Nephron (organoid): ENCODE results near the gene FHIP1A.
A peak's percentile ranks its signal among the peaks of the same experiment; 100 is the strongest.

Experiments used
- H3K27ac Mint-ChIP-seq, 3 experiments: 2 replicates each; pipeline ENCODE4 v1.8.0; 2020; ENCODE audit warnings: mixed read lengths in 3 of 3, mild to moderate bottlenecking in 2 of 3, moderate library complexity in 1 of 3
- H3K27me3 Mint-ChIP-seq: 2 replicates; pipeline ENCODE4 v1.8.0; 2021; ENCODE audit warnings: low read depth, mild to moderate bottlenecking, moderate library complexity, mixed read lengths
- H3K36me3 Mint-ChIP-seq: 2 replicates; pipeline ENCODE4 v1.8.0; 2020; ENCODE audit warnings: low read depth, mixed read lengths
- H3K4me1 Mint-ChIP-seq: 2 replicates; pipeline ENCODE4 v1.8.0; 2020; ENCODE audit warnings: mixed read lengths
- H3K4me3 Mint-ChIP-seq, 3 experiments: 2 replicates each; pipeline ENCODE4 v1.8.0; 2020; ENCODE audit warnings: mild to moderate bottlenecking in 3 of 3, mixed read lengths in 3 of 3, moderate library complexity in 2 of 3
- H3K9me3 Mint-ChIP-seq: 2 replicates; pipeline ENCODE4 v1.8.0; 2020; ENCODE audit warnings: mixed read lengths
- CTCF ChIP-seq, 3 experiments: fragments of 200-600 bp; sonication (generic); IDR thresholded peaks; one replicate each; pipeline ENCODE4 v1.5.0; 2021; ENCODE audit warnings: antibody characterized with exemption in 3 of 3; ENCODE audit not compliant: unreplicated experiment in 3 of 3

FHIP1A gene

DNA sequence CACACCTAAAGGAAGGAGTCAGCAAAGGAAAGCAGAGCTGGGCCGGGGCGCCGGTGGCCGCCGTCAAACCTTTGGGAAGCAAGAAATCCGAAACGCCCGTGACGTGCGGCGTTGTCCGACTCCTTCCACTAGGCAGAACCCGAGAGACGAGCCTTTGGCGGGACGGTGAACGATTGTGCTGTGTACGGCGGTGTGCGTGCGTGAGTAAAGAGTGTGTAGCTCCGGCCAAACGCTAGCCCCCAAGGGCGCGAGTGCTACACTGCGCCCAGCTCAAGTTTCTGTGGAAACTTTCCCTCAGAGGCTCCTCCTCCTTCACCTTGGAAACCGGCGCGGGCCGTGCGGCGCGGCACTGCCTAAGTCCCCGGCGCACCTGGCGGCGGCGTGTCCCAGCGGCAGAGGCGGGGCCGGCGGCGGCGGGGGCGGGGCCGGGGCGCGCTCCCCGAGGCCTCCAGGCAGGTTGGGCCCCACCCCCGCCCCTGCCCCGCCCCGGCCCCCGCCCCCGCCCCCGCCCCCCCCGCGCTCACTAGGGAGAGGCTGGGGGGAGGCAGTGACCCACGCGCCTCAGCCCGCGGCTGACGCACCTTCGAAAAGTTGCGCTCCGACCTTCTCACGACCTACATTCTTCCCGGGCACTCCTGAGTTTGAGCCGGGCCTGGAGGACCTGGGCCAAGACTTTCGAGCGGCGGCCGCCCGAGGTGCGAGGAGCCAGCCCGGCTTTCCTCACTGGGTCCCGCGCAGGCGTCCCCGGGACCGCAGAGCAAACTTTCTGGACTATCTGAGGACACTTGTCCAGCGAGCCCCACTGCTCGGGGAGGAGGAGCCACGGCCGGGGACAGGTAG, at the start of gene FHIP1A:
Gene FHIP1A, plus strand, starts transcription at position 547 of the 840 bp plus-strand sequence. CDS start 157,084 bp downstream, outside the sequence.
- H3K27ac Mint-ChIP-seq, result peak within 1 kb of the TSS; percentile 70 to 93 (median 93)
- peak within 1 kb of the TSS; percentile 91 to 98 (median 92) for H3K4me3 Mint-ChIP-seq
- H3K36me3 Mint-ChIP-seq, result no peaks in the 10 kb centered on the region
- H3K9me3 Mint-ChIP-seq, result no peaks in the 10 kb centered on the region
- H3K27me3 Mint-ChIP-seq, result peaks cover 44% of the 10 kb centered on the region
- H3K4me1 Mint-ChIP-seq, result peaks cover 25% of the 10 kb centered on the region
- TF ChIP-seq CTCF (IDR thresholded peaks at IDR 0.05; ENCODE audit: unreplicated experiment in 3 of 3), result peak in 1 of 3 experiments; percentile 14

DNA sequence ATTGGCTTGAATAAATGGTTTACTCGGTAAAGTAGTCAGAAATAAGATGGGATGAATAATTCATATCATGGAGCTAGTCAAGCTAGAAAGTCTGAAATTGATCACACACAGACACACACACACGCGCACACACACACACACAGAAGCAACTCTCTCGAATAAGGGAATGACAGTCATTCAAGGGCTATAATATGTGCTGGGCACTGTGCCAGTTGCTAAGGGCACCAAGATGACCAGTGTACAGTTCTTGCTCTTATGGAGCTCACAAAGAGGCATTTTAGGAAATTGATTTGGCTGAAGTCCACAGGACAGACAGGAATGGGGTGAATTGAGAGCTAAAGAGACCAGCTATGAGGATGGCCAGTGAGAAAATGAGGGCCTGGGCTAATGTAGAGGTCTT, 49.4 kb upstream of the FHIP1A start:
- H3K27me3 Mint-ChIP-seq, result no peaks in the 10 kb centered on the region
- H3K4me1 Mint-ChIP-seq, result no peaks in the 10 kb centered on the region
- no peaks in the 10 kb centered on the region for H3K9me3 Mint-ChIP-seq
- H3K27ac Mint-ChIP-seq, result no peak overlapping the region
- no peak for TF ChIP-seq CTCF (IDR thresholded peaks at IDR 0.05; ENCODE audit: unreplicated experiment in 3 of 3)
- H3K36me3 Mint-ChIP-seq, result no peaks in the 10 kb centered on the region
- H3K4me3 Mint-ChIP-seq, result no peak overlapping the region

DNA sequence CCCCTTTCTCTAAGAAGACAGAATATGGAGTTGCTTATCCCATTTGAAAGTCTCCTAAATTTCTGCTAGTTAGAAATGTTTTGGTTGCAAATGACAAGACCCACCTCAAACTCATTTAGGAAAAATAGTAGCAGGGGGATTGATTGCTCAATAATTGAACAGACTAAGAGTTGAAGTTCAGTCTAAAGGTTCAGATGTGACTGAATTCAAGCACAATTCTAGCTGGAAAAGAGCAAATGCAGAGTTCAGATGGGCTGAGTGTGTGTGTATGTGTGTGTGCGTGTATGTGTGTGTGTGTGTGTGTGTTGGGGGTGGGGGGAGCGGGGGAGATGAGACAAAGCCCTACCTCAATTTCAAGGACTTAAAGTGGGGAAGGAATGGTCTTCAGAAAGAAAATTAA, 47.9 kb upstream of the FHIP1A start:
- TF ChIP-seq CTCF (IDR thresholded peaks at IDR 0.05; ENCODE audit: unreplicated experiment in 3 of 3), result no peak
- H3K4me3 Mint-ChIP-seq, result no peak overlapping the region

DNA sequence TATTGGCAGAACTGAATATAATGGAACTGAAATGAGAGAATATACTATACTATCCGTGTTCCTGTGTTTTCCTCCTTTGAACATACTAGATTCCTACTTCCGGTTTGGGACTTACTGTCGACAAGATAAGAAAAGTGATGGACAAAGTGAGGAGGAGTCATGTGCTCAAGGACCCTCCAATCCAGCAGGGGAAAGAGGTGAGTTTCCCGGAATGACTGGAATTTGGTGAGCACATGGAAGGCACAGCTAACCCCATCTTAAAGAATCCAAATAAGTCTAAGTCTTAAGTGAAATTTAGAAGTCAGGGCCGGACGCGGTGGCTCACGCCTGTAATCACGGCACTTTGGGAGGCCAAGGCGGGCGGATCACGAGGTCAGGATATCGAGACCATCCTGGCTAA, 47.0 kb upstream of the FHIP1A start:
- H3K4me3 Mint-ChIP-seq, result no peak overlapping the region
- no peaks in the 10 kb centered on the region for H3K4me1 Mint-ChIP-seq
- H3K27ac Mint-ChIP-seq, result no peak overlapping the region
- no peaks in the 10 kb centered on the region for H3K27me3 Mint-ChIP-seq
- H3K9me3 Mint-ChIP-seq, result no peaks in the 10 kb centered on the region
- no peak for TF ChIP-seq CTCF (IDR thresholded peaks at IDR 0.05; ENCODE audit: unreplicated experiment in 3 of 3)
- no peaks in the 10 kb centered on the region for H3K36me3 Mint-ChIP-seq

More for the DNA sequence above, 47.9 kb upstream of the FHIP1A start:
- Mint-ChIP-seq H3K4me1 (no peaks in the 10 kb centered on the region), H3K36me3 (no peaks in the 10 kb centered on the region), H3K27me3 (no peaks in the 10 kb centered on the region), H3K27ac (no peak overlapping the region), H3K9me3 (no peaks in the 10 kb centered on the region)

DNA sequence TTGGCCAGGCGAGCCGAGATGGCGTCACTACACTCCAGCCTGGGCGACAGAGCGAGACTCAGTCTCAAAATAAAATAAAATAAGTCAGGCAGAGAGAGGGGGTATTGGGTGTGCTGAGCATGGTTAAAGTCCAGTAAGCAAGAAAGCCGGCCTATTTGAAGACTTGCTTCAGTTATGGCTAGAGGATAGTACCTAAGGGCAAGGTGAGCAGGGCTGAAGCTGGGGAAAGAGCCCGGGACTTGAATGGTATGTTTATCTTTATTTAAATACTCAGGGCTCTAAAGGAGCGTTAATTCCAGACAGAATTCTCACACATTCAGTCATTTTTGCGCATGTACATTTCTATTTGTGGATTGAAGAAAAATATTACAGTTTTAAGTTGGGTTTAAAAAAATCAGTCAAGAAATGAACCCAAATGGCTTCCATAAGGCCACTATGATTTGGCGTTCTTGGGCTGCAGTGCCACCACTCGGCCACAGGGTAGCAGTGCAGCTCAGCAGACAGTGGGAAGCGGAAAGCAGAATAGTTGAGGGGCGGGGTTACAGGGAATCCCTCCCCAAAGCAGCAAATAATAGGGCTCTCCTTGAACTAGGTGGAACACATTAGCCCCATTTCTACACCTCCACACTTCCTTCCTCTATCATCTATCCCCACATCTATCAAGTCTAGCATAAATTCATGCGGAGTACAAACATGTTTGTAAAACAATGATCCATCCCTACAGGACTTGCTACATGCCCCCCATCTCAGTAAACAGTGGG, 46.4 kb upstream of the FHIP1A start:
- H3K36me3 Mint-ChIP-seq, result no peaks in the 10 kb centered on the region
- H3K9me3 Mint-ChIP-seq, result no peaks in the 10 kb centered on the region
- TF ChIP-seq CTCF (IDR thresholded peaks at IDR 0.05; ENCODE audit: unreplicated experiment in 3 of 3), result peak; percentile 94 to 98 (median 97)
- no peaks in the 10 kb centered on the region for H3K27me3 Mint-ChIP-seq
- no peaks in the 10 kb centered on the region for H3K4me1 Mint-ChIP-seq
- H3K4me3 Mint-ChIP-seq, result no peak overlapping the region
- no peak overlapping the region for H3K27ac Mint-ChIP-seq
